Airway epithelial cell (primary cell): Measurements from ENCODE around the gene LY6G5C. TPM values are rescaled to one million over a fixed set of nuclear protein-coding genes. Genes with fewer than 3 reads are reported as not detected.

Experiments
- total RNA-seq: library from RNA; depleted of rRNA; stranded (reverse); fragments of >200 nt; gene quantifications from 2 replicates; pipeline ENCODE4 v1.2.3, GENCODE V29; 2015

Gene LY6G5C
- total RNA-seq, 1 donor from 2014 or later: 0.79 TPM

Other genes starting within 250 kb of the LY6G5C start
- gene MICB, start 182.9 kb downstream of the LY6G5C start, total RNA-seq: 5.2 and 9.3 TPM in 2 replicates
- not detected in 2 replicates for gene MCCD1, start 152.1 kb downstream of the LY6G5C start, total RNA-seq
- gene DDX39B, start 139.1 kb downstream of the LY6G5C start, total RNA-seq: 291 and 399 TPM in 2 replicates
- 0.19 and 0.28 TPM in 2 replicates for gene ATP6V1G2, start 134.5 kb downstream of the LY6G5C start, total RNA-seq
- gene NFKBIL1, start 133.5 kb downstream of the LY6G5C start, total RNA-seq: 16.3 and 17.6 TPM in 2 replicates
- gene LTA, start 108.8 kb downstream of the LY6G5C start, total RNA-seq: not detected in 2 replicates
- 0.23 and 0.28 TPM in 2 replicates for gene TNF, start 105.5 kb downstream of the LY6G5C start, total RNA-seq
- gene LTB, start 98.6 kb downstream of the LY6G5C start, total RNA-seq: 0.85 and 1.5 TPM in 2 replicates
- not detected in 2 replicates for gene LST1, start 94.8 kb downstream of the LY6G5C start, total RNA-seq
- gene NCR3, start 88.1 kb downstream of the LY6G5C start, total RNA-seq: not detected in 2 replicates
- not detected in 2 replicates for gene AIF1, start 65.8 kb downstream of the LY6G5C start, total RNA-seq
- gene PRRC2A, start 60.4 kb downstream of the LY6G5C start, total RNA-seq: 63.4 and 119 TPM in 2 replicates
- 200 and 272 TPM in 2 replicates for gene BAG6, start 28.4 kb downstream of the LY6G5C start, total RNA-seq
- gene APOM, start 25.2 kb downstream of the LY6G5C start, total RNA-seq: 2.3 and 3.9 TPM in 2 replicates
- 17.0 and 18.1 TPM in 2 replicates for gene C6orf47, start 20.3 kb downstream of the LY6G5C start, total RNA-seq
- gene GPANK1, start 16.1 kb downstream of the LY6G5C start, total RNA-seq: 14.5 and 14.7 TPM in 2 replicates
- gene CSNK2B, start 15.0 kb downstream of the LY6G5C start, total RNA-seq: 236 and 271 TPM in 2 replicates
- 0.60 and 2.1 TPM in 2 replicates for gene LY6G5B, start 11.1 kb downstream of the LY6G5C start, total RNA-seq
- 26.8 and 31.6 TPM in 2 replicates for gene ABHD16A, start 22.3 kb upstream of the LY6G5C start, total RNA-seq
- gene LY6G6F, start 25.8 kb upstream of the LY6G5C start, total RNA-seq: not detected in 2 replicates
- not detected in 2 replicates for gene LY6G6D, start 34.3 kb upstream of the LY6G5C start, total RNA-seq
- 1.5 and 3.7 TPM in 2 replicates for gene LY6G6C, start 40.7 kb upstream of the LY6G5C start, total RNA-seq
- gene MPIG6B, start 42.3 kb upstream of the LY6G5C start, total RNA-seq: 0.49 TPM in 1 of 2 replicates, not detected in the other
- 28.1 and 43.2 TPM in 2 replicates for gene DDAH2, start 48.2 kb upstream of the LY6G5C start, total RNA-seq
- 445 and 657 TPM in 2 replicates for gene CLIC1, start 55.5 kb upstream of the LY6G5C start, total RNA-seq
- 10.5 and 12.6 TPM in 2 replicates for gene MSH5, start 58.9 kb upstream of the LY6G5C start, total RNA-seq
- 0.63 and 2.0 TPM in 2 replicates for gene SAPCD1, start 81.6 kb upstream of the LY6G5C start, total RNA-seq
- 1.6 and 2.8 TPM in 2 replicates for gene VWA7, start 96.3 kb upstream of the LY6G5C start, total RNA-seq
- gene VARS1, start 114.7 kb upstream of the LY6G5C start, total RNA-seq: 109 and 115 TPM in 2 replicates
- gene LSM2, start 125.9 kb upstream of the LY6G5C start, total RNA-seq: 73.8 and 83.4 TPM in 2 replicates
- gene HSPA1L, start 134.2 kb upstream of the LY6G5C start, total RNA-seq: 0.14 and 0.21 TPM in 2 replicates
- gene HSPA1A, start 134.5 kb upstream of the LY6G5C start, total RNA-seq: 85.4 and 93.2 TPM in 2 replicates
- 172 and 180 TPM in 2 replicates for gene HSPA1B, start 146.7 kb upstream of the LY6G5C start, total RNA-seq
- 34.1 and 39.3 TPM in 2 replicates for gene NEU1, start 181.8 kb upstream of the LY6G5C start, total RNA-seq
- gene SLC44A4, start 197.9 kb upstream of the LY6G5C start, total RNA-seq: 4.2 and 7.5 TPM in 2 replicates
- gene EHMT2, start 216.6 kb upstream of the LY6G5C start, total RNA-seq: 29.7 and 35.3 TPM in 2 replicates
- gene ZBTB12, start 221.0 kb upstream of the LY6G5C start, total RNA-seq: 0.46 and 0.99 TPM in 2 replicates
- gene C2, start 246.7 kb upstream of the LY6G5C start, total RNA-seq: 0.21 TPM in 1 of 2 replicates, not detected in the other